HG02798 (cell line): ENCODE measurements around the gene HDAC4.

Experiments
- ATAC-seq: cut with Tn5 transposase; IDR thresholded peaks from one replicate; pipeline ENCODE4 v1.9.1; 2021; ENCODE audit warnings: mild to moderate bottlenecking; ENCODE audit not compliant: unreplicated experiment, poor library complexity

Gene HDAC4

GRCh38 chr2:239198221-239198620, 202.6 kb downstream of the HDAC4 start:
- ATAC-seq = no peak

- ATAC-seq = no peak
Measured at GRCh38 chr2:239197146-239197545, 203.7 kb downstream of the HDAC4 start.

- ATAC-seq = no peak
Measured at GRCh38 chr2:239196474-239197021, 204.3 kb downstream of the HDAC4 start.

GRCh38 chr2:239195992-239196391, 204.8 kb downstream of the HDAC4 start:
- ATAC-seq = no peak

- ATAC-seq = no peak
Measured at GRCh38 chr2:239195318-239195871, 205.4 kb downstream of the HDAC4 start.

- ATAC-seq = no peak
Measured at GRCh38 chr2:239194731-239195317, 206.0 kb downstream of the HDAC4 start.

GRCh38 chr2:239193925-239194677, 206.7 kb downstream of the HDAC4 start:
- ATAC-seq = no peak

- ATAC-seq = no peak
Measured at GRCh38 chr2:239193401-239193811, 207.4 kb downstream of the HDAC4 start.

- ATAC-seq = no peak
Measured at GRCh38 chr2:239192975-239193374, 207.8 kb downstream of the HDAC4 start.

- ATAC-seq = no peak
Measured at GRCh38 chr2:239192456-239192855, 208.4 kb downstream of the HDAC4 start.

GRCh38 chr2:239190921-239191885, 209.6 kb downstream of the HDAC4 start:
- ATAC-seq = no peak

- no peak for ATAC-seq
Measured at GRCh38 chr2:239190361-239190760, 210.5 kb downstream of the HDAC4 start.

GRCh38 chr2:239189711-239190131, 211.1 kb downstream of the HDAC4 start:
- no peak for ATAC-seq

- ATAC-seq = no peak
Measured at GRCh38 chr2:239188536-239188935, 212.3 kb downstream of the HDAC4 start.

GRCh38 chr2:239187464-239188253, 213.2 kb downstream of the HDAC4 start:
- no peak for ATAC-seq

- no peak for ATAC-seq
Measured at GRCh38 chr2:239186516-239187357, 214.1 kb downstream of the HDAC4 start.

- ATAC-seq = no peak
Measured at GRCh38 chr2:239184968-239185903, 215.6 kb downstream of the HDAC4 start.

- ATAC-seq = no peak
Measured at GRCh38 chr2:239184179-239184578, 216.6 kb downstream of the HDAC4 start.
